GM19023 (cell line): ENCODE results near the gene FADS3.

ENCODE experiments used
- ATAC-seq: cut with Tn5 transposase; IDR thresholded peaks from one replicate; pipeline ENCODE4 v1.9.1; 2021; ENCODE audit warnings: mild to moderate bottlenecking, moderate library complexity; ENCODE audit not compliant: unreplicated experiment

FADS3 gene, protein sequence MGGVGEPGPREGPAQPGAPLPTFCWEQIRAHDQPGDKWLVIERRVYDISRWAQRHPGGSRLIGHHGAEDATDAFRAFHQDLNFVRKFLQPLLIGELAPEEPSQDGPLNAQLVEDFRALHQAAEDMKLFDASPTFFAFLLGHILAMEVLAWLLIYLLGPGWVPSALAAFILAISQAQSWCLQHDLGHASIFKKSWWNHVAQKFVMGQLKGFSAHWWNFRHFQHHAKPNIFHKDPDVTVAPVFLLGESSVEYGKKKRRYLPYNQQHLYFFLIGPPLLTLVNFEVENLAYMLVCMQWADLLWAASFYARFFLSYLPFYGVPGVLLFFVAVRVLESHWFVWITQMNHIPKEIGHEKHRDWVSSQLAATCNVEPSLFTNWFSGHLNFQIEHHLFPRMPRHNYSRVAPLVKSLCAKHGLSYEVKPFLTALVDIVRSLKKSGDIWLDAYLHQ

DNA sequence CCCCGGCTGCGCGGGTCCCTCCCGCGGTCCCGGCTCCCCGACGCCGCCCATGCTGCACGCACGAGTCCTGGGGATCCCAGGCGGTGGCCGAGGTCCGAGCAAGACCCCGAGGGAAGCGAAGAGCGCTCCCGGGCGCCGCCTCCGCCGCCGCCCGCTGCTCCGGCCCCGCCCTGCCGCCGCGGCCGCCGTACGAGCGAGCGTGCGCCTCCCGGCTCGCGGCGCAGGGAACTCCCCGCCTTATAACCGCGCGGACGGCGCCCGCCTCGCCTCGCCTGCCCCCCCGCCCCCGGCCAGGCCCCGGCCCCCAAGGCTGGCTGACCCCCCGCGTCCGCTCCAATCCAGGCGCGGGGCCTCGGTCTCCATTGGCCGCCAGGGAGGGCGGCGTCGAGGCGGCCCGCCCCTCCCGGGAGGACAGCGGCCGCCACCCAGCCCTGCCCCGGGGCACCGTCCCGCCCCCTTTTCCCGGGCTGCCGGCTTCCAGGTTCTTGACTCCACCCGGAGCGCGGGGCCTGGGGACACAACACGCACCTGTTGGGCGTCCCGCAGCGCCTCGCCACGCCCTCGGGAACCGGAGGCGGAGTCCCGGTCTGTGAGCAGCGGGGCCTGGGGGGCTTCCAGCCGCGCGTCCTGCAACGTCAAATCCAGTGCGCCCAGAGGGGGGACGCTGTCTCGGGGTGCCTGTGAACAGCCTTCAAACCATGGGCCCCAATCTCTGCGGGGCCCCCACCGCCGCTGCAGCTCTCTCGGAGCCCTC, at the start of gene FADS3:
Gene FADS3, minus strand, starts transcription at position 215 of the 754 bp plus-strand sequence. Its CDS starts 164 bp downstream, at position 51.
- ATAC-seq: peak; percentile 70

DNA sequence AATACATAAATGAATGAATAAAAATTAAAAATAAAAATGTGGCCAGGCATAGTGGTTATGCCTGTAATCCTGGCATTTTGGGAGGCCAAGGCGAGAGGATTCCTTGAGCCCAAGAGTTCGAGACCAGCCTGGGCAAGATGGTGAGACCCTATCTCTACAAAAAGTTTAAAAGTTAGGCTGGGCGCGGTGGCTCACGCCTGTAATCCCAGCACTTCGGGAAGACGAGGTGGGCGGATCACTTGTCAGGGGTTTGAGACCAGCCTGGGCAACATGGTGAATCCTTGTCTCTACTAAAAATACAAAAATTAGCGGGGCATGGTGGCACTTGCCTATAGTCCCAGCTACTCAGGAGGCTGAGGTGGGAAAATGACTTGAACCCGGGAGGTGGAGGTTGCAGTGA, 49.1 kb upstream of the FADS3 start:
- ATAC-seq: no peak

DNA sequence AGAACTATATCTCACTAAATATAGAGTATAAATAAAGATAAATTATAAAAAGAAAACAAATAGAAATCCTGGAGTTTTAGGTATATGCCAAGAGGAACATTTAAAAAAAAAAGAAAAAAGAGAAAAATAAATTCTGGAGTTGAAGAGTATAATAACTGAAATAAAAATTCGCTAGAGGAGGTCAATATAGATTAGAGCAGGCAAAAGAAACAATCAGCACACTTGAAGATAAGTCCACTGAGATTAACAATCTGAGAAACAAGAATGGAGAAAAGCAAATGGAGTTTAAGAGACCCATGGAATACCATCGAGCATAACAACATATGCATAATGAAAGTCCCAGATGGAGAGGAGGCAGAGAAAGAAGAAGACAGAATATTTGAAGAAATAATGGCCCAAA, 44.5 kb upstream of the FADS3 start:
- no peak for ATAC-seq

DNA sequence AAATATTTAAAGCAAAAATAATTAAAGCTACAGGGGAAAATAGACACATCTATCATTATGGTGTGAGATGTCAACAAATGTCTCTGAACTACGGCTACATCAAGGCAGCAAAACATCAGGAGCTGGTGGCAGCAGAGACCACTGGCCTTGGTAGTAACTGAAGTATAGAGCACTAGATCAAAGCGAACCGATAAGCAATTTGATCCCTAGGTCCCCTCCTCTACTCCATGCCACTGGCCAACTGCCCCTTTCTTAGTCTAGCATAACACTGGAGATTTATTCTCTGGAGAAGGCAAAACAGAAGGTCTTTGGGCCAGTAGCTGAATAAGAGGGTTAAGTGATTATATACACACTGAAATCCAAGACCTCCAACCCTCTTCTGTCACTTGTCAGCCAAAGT, 39.6 kb upstream of the FADS3 start:
- ATAC-seq: no peak

DNA sequence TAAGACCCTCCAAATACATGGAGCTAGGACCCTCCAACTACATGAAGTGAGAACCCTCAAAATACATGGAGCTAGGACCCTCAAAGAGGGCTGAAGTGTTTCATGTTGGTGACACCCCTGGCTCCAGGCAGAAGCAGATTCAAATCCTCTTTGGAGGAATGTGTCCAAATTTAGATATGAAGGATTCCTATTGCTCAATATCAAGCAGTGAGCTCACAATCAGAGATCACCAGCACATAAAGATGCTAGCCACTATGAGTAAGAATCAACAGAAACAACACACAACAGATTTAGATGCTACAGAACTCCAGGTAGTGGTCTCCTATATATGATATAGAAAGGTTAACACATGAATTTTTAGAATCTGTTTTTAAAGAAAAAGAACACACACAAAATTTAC, 37.3 kb upstream of the FADS3 start:
- ATAC-seq: no peak

DNA sequence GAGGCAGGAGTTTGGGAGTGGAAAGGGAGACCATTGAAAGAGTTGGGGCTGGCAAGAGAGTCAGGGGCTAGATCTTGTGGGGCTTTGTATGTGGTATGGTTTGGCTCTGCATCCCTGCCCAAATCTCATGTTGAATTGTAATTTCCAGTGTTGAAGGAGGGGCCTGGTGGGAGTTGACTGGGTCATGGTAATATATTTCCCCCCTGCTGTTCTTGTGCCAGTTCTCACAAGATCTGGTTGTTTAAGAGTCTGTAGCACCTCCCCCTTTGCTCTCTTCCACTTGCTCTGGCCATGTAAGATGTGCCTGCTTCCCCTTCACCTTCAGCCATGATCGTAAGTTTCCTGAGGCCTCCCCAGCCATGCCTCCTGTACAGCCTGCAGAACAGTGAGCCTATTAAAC, 36.2 kb upstream of the FADS3 start:
- ATAC-seq: no peak

DNA sequence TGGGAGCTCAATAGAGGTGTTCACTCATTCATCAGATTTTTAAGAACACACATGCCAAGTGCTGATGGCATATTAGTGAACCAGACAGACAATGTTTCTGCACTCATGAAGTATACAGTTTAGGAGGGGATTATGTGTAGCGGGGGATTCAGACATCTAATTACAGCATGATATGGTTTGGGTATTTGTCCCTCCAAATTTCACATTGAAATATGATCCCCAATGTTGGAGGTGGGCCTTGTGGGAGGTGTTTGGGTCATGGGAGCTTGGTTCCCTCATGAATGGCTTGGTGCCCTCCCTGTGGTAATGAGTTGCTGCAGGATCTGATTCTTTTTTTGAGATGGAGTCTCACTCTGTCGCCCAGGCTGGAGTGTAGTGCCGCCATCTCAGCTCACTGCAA, 34.9 kb upstream of the FADS3 start:
- no peak for ATAC-seq

DNA sequence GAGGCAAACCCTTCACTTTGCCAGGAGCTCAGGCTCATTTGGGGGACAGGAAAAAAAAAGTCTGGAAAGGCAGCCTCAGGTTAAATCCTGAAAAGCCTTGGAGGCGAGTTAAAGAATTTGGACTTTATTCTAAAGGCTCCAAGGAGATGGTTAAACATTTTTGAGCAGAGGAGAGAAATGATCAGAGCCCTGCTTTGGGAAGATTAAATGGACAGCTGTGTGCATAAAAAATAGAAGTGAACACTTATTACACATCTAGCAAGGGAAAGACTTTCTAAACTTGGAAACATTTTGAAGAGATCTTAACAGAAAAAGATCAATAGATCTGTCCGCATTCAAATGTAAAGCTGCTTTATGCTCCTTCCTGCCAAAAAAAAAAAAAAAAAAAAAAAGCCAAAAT, 34.4 kb upstream of the FADS3 start:
- ATAC-seq: no peak

DNA sequence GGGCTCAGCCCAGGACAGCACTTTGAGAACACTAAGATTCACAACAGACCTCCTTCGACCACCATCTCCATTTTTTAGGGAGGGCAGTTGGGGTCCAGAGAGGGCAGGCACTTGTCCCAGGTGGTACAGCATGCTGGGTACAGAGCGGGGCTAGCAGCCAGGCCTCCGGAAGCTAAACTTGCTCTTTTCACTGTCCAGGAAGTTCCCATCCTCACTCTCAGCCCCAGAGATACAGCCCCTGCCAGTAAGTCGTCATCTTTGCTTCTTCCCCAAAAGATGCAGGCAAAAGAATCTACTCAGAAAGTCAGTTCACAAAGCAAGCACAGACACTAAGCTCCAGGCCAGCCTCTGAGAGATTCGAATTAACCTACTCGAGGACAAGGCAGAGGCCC, 32.7 kb upstream of the FADS3 start:
- no peak for ATAC-seq

DNA sequence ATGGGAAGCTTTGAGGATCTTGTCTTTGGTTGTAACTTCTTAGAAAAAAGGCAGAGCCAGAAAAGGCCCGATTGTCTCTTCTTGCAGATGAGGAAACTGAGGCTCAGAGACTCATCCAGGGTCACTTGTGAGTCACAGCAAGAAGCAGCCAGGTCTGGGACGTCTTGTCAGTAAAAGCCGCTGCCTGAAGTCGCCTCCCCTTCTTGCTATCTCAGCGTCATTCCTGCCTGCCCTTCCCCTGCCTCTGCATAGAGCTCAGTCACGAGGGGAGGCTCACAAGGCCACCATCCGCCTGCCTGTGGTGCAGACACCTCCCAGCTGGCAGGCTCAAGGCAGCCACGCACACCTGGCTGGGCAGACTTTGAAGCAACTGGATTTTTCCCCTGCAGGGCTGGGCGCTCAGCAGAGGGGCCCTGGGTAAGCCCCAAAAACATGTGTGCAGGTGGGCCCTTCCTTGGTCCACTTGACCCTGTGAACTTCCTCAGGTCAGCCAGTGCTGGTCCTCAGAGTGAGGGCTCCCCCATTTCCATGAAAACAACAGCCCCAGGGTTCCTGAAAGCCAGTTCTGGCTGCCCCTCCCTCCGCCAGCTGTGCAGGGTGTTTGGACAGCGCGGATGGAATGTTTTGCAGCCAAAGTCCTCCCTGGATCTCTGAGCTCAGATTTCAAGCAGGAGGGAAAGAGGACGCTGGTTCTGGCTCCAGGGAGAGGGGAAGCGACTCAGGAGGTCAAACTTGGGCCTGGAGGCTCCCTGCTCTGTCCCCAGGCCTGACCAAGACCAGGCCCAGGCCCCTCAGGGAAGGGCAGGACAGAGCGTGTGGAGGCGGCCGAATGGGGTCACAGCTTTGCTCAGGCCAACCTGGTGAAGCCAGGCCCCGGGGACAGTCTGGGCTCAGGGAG, 32.1 kb upstream of the FADS3 start:
- ATAC-seq: no peak

DNA sequence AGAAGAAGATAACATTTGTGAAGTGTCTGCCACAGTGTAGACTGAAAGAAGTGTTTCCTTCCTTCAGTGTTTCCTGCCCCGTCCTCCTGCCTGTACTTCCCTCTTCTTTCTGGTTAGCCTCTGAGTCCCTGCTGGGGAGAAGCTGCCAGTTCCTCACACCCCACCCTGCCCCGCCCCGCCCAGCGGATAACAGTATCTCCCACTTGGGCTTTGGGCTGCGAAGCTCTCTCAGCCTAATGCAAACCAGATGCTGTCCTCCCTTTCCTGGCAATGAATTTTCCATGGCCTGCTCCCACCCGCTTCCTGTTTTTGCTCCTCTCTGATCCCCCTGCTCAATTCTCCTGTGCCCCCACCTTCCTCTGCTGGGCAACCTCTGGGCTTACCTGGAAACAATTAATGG, 31.2 kb upstream of the FADS3 start:
- ATAC-seq: no peak

DNA sequence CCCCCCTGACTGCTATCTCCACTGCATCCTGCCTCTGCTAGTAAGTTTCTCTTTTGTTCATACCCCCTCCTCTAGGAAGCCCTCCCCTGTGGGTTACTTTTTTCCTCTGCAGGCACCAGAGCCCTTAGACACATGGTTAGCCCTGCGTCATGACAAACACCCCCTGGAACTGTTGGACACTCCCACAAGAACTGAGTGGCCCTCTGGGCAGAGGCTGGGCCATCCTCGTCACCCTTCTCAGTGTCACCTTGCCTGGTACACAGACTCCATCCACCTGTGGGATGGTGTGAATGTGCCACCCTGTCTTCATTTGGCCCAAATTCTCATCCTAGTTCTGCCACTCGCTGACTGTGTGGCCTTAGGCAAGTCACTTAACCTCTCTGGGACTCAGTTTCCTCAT, 30.1 kb upstream of the FADS3 start:
- ATAC-seq: no peak

DNA sequence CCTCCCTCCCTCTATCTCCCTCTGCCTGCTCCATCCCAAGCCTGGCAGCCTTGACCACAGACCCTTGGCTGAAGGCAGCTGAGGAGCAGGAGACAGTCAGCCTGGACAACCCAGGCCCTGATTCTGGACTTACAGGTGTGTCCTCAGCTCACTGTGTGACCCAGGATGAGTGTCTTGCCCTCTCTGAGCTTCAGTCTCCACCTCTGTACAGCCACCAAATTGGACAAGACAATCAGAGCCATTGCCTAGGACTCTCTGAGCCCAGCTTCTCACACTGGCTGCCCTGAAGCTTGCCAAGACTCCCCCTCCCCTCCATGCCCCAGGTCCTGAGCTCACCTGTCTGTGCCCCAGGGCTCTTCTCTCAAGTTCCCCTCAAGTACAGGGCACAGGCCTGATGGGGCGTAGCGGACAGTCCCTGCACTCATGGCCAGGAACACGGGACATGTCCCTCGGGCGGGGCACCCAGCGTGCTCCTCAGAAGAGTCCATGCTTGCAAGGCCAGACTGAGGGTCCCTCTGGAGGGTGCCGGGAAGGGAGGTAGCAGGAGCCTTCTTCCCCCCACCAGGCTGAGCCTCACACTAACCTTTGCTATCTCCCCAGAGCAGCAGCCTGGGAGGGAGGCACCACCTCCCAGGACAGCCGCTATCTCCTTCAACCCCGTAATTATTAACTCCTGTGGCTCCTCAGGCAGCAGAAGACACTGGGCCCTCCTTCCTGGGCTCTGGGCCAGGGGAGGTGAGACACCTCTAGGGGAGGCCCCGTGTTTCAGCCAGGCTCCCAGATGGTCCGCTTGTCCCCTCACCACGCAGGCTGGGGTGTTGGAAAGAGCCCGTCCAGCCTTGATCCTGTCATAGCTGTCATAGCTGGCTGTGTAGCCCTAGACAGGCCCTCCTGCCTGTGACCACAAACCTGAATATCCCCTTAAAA, 28.6 kb upstream of the FADS3 start:
- ATAC-seq: no peak

DNA sequence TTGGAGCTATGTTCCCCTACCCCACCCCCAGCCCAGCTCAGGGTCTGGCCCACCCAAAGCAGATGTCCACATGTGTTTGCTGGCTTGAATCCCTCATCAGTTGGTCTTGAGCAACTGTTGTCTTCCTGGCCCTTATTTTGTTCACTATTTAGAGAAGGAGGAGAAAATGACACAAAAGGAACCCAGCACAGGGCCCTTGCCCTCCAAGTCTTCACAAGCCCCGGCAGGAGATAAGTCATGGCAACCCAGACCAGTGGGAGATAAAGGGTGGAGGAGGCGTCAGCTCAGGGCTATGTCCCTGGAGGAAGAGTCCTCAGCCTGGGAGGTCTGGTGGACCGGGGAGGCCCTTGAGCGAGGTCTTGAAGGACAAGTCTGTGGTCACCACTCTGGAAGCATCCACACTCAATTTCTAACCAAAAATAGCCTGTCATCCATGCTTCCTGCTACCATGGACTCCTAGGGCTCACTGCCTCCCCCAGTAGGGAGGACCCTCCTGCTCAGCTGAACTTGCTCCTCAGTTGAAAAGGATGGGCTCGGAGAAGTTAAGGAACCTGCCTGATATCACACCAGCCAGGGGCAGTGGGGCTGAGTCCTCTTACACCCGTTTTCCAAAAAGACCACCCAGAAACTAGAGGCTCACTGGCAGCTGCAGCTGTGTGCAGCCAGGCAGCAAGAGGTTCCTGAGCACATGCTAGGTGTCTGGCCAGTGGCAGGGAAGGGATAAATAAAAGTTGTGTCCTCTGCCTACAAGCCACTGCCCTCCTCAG, 27.8 kb upstream of the FADS3 start:
- no peak for ATAC-seq

DNA sequence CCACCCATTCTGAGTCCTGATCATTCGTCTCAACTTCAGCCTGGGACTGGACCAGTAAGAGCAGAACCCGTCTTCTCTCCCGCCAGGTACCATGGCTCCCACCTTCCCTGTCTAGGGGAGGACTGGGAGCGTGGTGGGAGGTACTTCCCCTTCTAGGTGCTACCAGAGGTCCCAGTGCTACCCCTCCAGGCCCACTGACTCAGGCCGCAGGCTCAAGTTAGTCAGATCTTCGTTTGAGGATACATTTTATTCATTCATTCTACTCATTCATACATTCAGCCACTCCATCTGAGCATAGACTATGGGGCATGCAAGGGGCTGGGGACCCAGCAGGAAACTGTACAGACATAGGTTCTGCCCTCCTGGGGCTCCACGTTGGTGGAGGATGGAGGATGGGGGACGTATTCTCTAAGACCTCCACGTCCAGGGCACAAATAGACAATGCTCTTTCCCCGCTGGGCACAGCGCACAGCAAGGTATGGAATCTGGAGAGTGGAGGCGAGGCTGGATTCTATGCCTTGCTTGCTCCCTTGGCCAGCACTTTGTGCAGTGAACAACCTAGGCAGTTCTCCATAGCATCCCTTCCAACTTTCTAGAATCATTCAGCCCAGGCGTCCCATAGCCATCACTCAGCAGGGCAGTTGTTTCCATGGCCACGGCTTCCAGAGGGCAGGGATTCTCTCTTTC, 27.0 kb upstream of the FADS3 start:
- ATAC-seq: no peak

DNA sequence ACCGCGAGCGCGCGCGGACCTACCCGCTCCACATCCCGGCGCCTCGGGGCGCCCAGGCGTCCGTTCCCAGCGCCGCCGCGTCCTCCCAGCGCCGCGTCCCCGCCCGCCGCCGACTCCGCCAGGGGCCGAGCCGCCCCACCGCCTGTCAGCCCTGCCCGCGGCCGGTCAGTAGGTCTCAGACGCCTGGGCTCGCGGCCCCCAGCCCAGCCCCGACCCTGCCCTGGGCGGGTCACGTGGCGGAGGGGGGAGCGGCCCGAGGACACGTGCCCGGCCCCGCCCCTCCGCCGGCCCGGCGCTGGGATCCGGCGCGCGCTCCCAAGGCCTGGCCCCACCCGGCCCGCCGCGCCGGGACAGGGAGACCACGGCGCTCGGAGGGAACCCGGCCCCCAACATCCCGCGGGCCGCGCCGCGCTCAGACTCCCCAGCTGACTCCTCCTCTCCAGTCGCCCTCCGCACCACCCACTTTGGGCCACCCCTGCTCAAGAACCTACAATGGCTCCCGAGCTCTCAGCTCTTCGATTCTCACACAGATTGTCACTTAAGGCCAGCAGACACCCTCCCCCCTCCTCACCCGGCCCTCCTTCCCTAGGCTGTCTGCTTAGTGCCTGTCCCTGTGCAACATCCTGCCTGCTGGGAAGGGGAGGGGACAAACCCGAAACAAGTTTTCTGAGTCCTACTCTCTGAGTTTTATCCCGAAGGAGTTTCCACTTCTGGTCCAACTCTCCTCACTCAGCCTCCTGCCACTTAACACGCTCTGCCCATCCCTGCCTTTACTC, 26.2 kb upstream of the FADS3 start, which contains the start of gene RAB3IL1:
Gene RAB3IL1, minus strand, starts transcription at position 233 of the 776 bp plus-strand sequence. Its CDS starts 199 bp downstream, at position 34.
- ATAC-seq: no peak

DNA sequence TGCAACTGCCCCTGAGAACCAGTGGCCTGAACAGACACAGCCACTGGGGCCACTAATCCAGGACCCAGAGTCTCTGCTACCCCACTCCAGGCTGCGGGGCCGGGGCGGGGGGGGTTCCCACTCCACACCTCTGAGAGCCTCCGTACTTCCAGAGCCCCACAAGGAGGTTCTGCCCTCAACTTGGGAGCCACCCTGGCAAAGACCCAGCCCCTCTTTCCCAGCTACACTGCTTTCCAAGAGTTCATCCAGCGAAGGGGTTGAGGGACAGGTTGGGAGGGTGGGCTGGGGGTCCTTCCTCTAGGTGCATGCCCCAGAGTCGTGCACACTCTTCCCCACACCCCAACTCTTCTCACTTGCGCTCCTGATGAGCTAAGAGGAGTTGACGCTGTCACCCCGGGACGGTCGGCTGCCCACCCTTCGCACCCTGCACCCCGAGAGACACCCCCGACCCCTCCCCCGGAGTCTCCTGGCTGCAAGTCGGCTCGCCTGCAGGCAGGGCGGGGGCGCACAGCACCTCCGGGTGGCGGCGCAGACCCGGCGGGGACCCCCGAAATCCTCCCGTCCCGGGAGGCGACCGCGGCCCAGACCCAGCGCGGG, 25.5 kb upstream of the FADS3 start:
- ATAC-seq: no peak
